HG03565 (cell line): ENCODE measurements around the gene TMEM87B.

Experiments used
- ATAC-seq: cut with Tn5 transposase; IDR thresholded peaks from one replicate; pipeline ENCODE4 v1.9.1; 2021; ENCODE audit warnings: mild to moderate bottlenecking, moderate library complexity; ENCODE audit not compliant: unreplicated experiment

The TMEM87B gene

GRCh38 chr2:112149194-112149593 is 94.1 kb downstream of the TMEM87B start:
- ATAC-seq, result no peak

- ATAC-seq, result no peak
Measured at GRCh38 chr2:112149866-112150435, 94.9 kb downstream of the TMEM87B start.

GRCh38 chr2:112150447-112150846 is 95.4 kb downstream of the TMEM87B start:
- ATAC-seq, result no peak

- ATAC-seq, result no peak
Measured at GRCh38 chr2:112150851-112151250, 95.8 kb downstream of the TMEM87B start.

GRCh38 chr2:112151271-112151670 is 96.2 kb downstream of the TMEM87B start:
- ATAC-seq, result no peak

GRCh38 chr2:112151701-112152440 is 96.8 kb downstream of the TMEM87B start:
- ATAC-seq, result no peak

- ATAC-seq, result no peak
Measured at GRCh38 chr2:112152476-112153178, 97.6 kb downstream of the TMEM87B start.

- no peak for ATAC-seq
Measured at GRCh38 chr2:112153179-112153490, 98.1 kb downstream of the TMEM87B start.

- no peak for ATAC-seq
Measured at GRCh38 chr2:112153501-112153900, 98.4 kb downstream of the TMEM87B start.

GRCh38 chr2:112154246-112155117 is 99.4 kb downstream of the TMEM87B start:
- ATAC-seq, result no peak

GRCh38 chr2:112155331-112156151 is 100.5 kb downstream of the TMEM87B start:
- no peak for ATAC-seq

GRCh38 chr2:112156152-112156986 is 101.3 kb downstream of the TMEM87B start:
- no peak for ATAC-seq

- no peak for ATAC-seq
Measured at GRCh38 chr2:112157472-112157871, 102.4 kb downstream of the TMEM87B start.

GRCh38 chr2:112159454-112159921 is 104.4 kb downstream of the TMEM87B start:
- no peak for ATAC-seq

- no peak for ATAC-seq
Measured at GRCh38 chr2:112160283-112161250, 105.5 kb downstream of the TMEM87B start.

- ATAC-seq, result no peak
Measured at GRCh38 chr2:112161431-112162145, 106.5 kb downstream of the TMEM87B start.

GRCh38 chr2:112162341-112162740 is 107.3 kb downstream of the TMEM87B start:
- ATAC-seq, result no peak

GRCh38 chr2:112162956-112163355 is 107.9 kb downstream of the TMEM87B start:
- no peak for ATAC-seq
